ENCODE data around the gene PCDH9. TPM values are rescaled to one million over a fixed set of nuclear protein-coding genes. Genes with fewer than 3 reads are reported as not detected.

The PCDH9 gene
- total and polyA plus RNA-seq, 2 of the 4 experiments (the other 2 are of a cell fraction), result 2.2 to 10.2 TPM

DNA sequence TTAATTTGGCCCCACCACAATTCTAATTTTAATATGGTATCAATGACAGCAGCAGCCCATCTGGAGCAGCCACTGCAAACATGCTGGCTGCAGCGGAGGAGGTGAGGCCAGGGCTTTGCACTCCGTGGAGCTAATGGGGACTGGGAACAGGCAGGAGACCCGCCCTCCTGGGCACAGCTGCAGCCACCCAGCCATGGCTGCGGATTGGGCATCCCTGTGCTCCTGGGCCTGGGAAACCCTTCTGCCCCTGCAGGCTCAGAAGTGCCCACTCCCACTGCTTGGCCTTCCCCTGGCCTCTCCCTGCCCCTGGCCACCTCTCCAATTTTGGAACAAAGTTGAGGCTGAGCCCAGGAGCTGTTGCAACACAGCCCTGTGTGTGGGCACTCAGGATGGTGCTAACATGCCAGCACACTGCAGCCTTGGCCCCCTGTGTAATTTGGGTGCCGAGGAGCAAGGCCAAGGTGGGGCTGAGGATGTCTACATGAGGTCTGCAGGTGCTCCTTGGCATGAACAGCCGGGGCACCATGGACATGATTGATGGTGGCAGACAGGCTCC is 123.6 kb downstream of the PCDH9 start:
- no peak for TF ChIP-seq POLR2A (IDR thresholded peaks at IDR 0.05; ENCODE audit: low read depth, low read length)
- no peak for TF ChIP-seq CEBPB (IDR thresholded peaks at IDR 0.05; ENCODE audit: low read depth, low read length)
- TF ChIP-seq RCOR1 (IDR thresholded peaks at IDR 0.05; ENCODE audit: insufficient replicate concordance, low read length), result no peak
- no peak for TF ChIP-seq BHLHE40 (IDR thresholded peaks at IDR 0.05; ENCODE audit: low read depth, low read length)
- TF ChIP-seq, protein P1, sequence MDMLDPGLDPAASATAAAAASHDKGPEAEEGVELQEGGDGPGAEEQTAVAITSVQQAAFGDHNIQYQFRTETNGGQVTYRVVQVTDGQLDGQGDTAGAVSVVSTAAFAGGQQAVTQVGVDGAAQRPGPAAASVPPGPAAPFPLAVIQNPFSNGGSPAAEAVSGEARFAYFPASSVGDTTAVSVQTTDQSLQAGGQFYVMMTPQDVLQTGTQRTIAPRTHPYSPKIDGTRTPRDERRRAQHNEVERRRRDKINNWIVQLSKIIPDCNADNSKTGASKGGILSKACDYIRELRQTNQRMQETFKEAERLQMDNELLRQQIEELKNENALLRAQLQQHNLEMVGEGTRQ (IDR thresholded peaks at IDR 0.05; ENCODE audit: low read depth, low read length), result no peak
- TF ChIP-seq MAZ (IDR thresholded peaks at IDR 0.05; ENCODE audit: borderline replicate concordance, low read depth, low read length), result no peak
- no peak for TF ChIP-seq SMC3 (IDR thresholded peaks at IDR 0.05; ENCODE audit: low read depth, low read length)
- TF ChIP-seq CHD1 (IDR thresholded peaks at IDR 0.05; ENCODE audit: low read depth, low read length), result no peak
- TF ChIP-seq, protein P2, sequence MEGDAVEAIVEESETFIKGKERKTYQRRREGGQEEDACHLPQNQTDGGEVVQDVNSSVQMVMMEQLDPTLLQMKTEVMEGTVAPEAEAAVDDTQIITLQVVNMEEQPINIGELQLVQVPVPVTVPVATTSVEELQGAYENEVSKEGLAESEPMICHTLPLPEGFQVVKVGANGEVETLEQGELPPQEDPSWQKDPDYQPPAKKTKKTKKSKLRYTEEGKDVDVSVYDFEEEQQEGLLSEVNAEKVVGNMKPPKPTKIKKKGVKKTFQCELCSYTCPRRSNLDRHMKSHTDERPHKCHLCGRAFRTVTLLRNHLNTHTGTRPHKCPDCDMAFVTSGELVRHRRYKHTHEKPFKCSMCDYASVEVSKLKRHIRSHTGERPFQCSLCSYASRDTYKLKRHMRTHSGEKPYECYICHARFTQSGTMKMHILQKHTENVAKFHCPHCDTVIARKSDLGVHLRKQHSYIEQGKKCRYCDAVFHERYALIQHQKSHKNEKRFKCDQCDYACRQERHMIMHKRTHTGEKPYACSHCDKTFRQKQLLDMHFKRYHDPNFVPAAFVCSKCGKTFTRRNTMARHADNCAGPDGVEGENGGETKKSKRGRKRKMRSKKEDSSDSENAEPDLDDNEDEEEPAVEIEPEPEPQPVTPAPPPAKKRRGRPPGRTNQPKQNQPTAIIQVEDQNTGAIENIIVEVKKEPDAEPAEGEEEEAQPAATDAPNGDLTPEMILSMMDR (conservative IDR thresholded peaks at IDR 0.05; ENCODE audit: low read depth, low read length), result no peak
- CTCF ChIA-PET, result no interaction called here
- no TSS peak for BruUV-seq (replicated peaks)

More for the DNA sequence above, 123.6 kb downstream of the PCDH9 start:
- Histone ChIP-seq H4K5ac (ENCODE audit: low read depth, low read length) (no peak overlapping the region), H4K91ac (ENCODE audit: insufficient read depth, low read depth, low read length) (no peak overlapping the region), H2AFZ (replicated peaks; ENCODE audit: low read length, poor library complexity) (peak overlapping the region; percentile 32), H3K36me3 (ENCODE audit: control insufficient read depth, insufficient read depth, low read length) (no peaks in the 10 kb centered on the region), H2BK120ac (ENCODE audit: low read depth, low read length) (no peak overlapping the region), H2BK15ac (ENCODE audit: low read depth, low read length) (no peak overlapping the region), H3K9me1 (ENCODE audit: insufficient read depth, low read length) (no peaks in the 10 kb centered on the region), H4K8ac (ENCODE audit: low read depth in 2 of 2, low read length in 2 of 2) (no peak overlapping the region), H3K4me3 (ENCODE audit: insufficient read depth, low read depth, low read length) (no peak overlapping the region), H2BK5ac (ENCODE audit: low read depth, low read length, poor library complexity, severe bottlenecking) (no peak overlapping the region), H3K14ac (replicated peaks; ENCODE audit: low read depth, low read length) (no peak overlapping the region), H2AK9ac (replicated peaks; ENCODE audit: low read depth, low read length, poor library complexity) (no peak overlapping the region), H3K27me3 (ENCODE audit: control insufficient read depth, insufficient read depth, low read length) (no peaks in the 10 kb centered on the region), H3K18ac (ENCODE audit: low read depth, low read length) (no peak overlapping the region), H3K56ac (ENCODE audit: extremely low read depth, insufficient read depth, low read length) (no peak overlapping the region), H4K20me1 (ENCODE audit: insufficient read depth, low read length) (no peaks in the 10 kb centered on the region), H3K4me1 (ENCODE audit: control insufficient read depth, insufficient read depth, low read length) (no peaks in the 10 kb centered on the region), H3K9me3 (ENCODE audit: control insufficient read depth, insufficient read depth, low read length) (no peaks in the 10 kb centered on the region), H2AK5ac (ENCODE audit: low read depth, low read length) (no peak overlapping the region), H3K23ac (ENCODE audit: low read depth, low read length) (no peak overlapping the region), H3K4me2 (ENCODE audit: low read depth, low read length) (no peak overlapping the region), H3K4ac (ENCODE audit: low read depth, low read length) (no peak overlapping the region), H3K27ac (ENCODE audit: insufficient read depth, low read length) (no peak overlapping the region), H3K79me1 (ENCODE audit: low read depth in 1 of 2, low read length in 2 of 2) (no peaks in the 10 kb centered on the region), H2BK20ac (ENCODE audit: low read depth, low read length) (no peak overlapping the region), H3K9ac (ENCODE audit: low read depth, low read length) (no peak overlapping the region)
- no peak for DNase-seq
- in situ Hi-C loops (cut with MboI; ENCODE audit: low sequenced_read_pairs), result no loop called here
- ATAC-seq (ENCODE audit: low read depth), result no peak
- WGBS, 2 experiments (ENCODE audit: extremely low coverage in 2 of 2, insufficient read length in 1 of 2), result 90% methylated on average over 4 of the region's 6 CpGs; no CpG with 5 or more reads in 1 of the 2 experiments
- POLR2A ChIA-PET (ENCODE audit: unreplicated experiment), result no interaction called here
- intact Hi-C loops (cut with micrococcal nuclease), result no loop called here
- dilution Hi-C loops (cut with HindIII; ENCODE audit: low sequenced_read_pairs, unreplicated experiment), result no loop called here

All from IMR-90 (cell line).